Large intestine (tissue), 3 donors: ENCODE measurements around the gene BARX1. TPM values are rescaled to one million over a fixed set of nuclear protein-coding genes. Genes with fewer than 3 reads are reported as not detected.
"Not testable (repeated sequence)": the region's sequence is repeated elsewhere in the genome, so short reads cannot be mapped to it uniquely, and the experiment has no call there.

Source experiments
- DNase-seq, 2 donors: peaks; one replicate each; pipeline versions ENCODE4 v3.0.0 to v3.0.0-alpha.2; 2013
- H3K27ac ChIP-seq: one replicate; pipeline ENCODE4 v1.5.1; 2013; ENCODE audit warnings: low read length
- H3K27me3 ChIP-seq: 2 replicates; pipeline ENCODE4 v1.6.1; 2013; ENCODE audit warnings: low read length; ENCODE audit not compliant: control insufficient read depth, insufficient read depth
- H3K36me3 ChIP-seq: 2 replicates; pipeline ENCODE4 v1.6.1; 2013; ENCODE audit warnings: low read length; ENCODE audit not compliant: control insufficient read depth, insufficient read depth
- H3K4me1 ChIP-seq: one replicate; pipeline ENCODE4 v1.6.1; 2013; ENCODE audit warnings: low read length; ENCODE audit not compliant: control insufficient read depth, insufficient read depth
- H3K4me3 ChIP-seq: one replicate; pipeline ENCODE4 v1.5.1; 2013; ENCODE audit warnings: low read length
- H3K9me3 ChIP-seq: one replicate; pipeline ENCODE4 v1.6.1; 2013; ENCODE audit warnings: mild to moderate bottlenecking, low read depth, low read length, moderate library complexity; ENCODE audit not compliant: control insufficient read depth
- WGBS: methylation state at CpG from one replicate; pipeline ENCODE4 v1.1.5; 2013; ENCODE audit warnings: low lambda C conversion rate; ENCODE audit not compliant: insufficient coverage; 5-methylcytosine and 5-hydroxymethylcytosine counted together
- polyA plus RNA-seq: library from polyadenylated mRNA; unstranded; fragments of 120-200 nt; gene quantifications from one replicate; pipeline ENCODE4 v1.2.1, GENCODE V29; 2013

BARX1 gene
- polyA plus RNA-seq, 1 donor: 0.06 TPM

GRCh38 chr9:93967020-93967803 lies 12.1 kb upstream of the BARX1 start:
- no peaks in the 10 kb centered on the region for H3K9me3 ChIP-seq
- no peak for DNase-seq
- WGBS: 83% methylated on average over 2 of the region's 13 CpGs
- H3K4me1 ChIP-seq: peaks cover 4% of the 10 kb centered on the region
- H3K27ac ChIP-seq: no peak overlapping the region
- peaks cover 12% of the 10 kb centered on the region for H3K27me3 ChIP-seq
- no peaks in the 10 kb centered on the region for H3K36me3 ChIP-seq
- no peak overlapping the region for H3K4me3 ChIP-seq

- H3K4me1 ChIP-seq: peaks cover 4% of the 10 kb centered on the region
- no peaks in the 10 kb centered on the region for H3K9me3 ChIP-seq
- peaks cover 22% of the 10 kb centered on the region for H3K27me3 ChIP-seq
- WGBS: no CpG with 5 or more reads among the region's 11 CpGs
- H3K36me3 ChIP-seq: no peaks in the 10 kb centered on the region
- no peak overlapping the region for H3K27ac ChIP-seq
- DNase-seq: no peak
- H3K4me3 ChIP-seq: no peak overlapping the region
Observed at GRCh38 chr9:93965830-93966577, 10.8 kb upstream of the BARX1 start.

- peaks cover 35% of the 10 kb centered on the region for H3K27me3 ChIP-seq
- H3K9me3 ChIP-seq: peaks cover 7% of the 10 kb centered on the region
- WGBS: no CpG with 5 or more reads among the region's 4 CpGs
- DNase-seq: no peak
- no peak overlapping the region for H3K27ac ChIP-seq
- peaks cover 8% of the 10 kb centered on the region for H3K4me1 ChIP-seq
- no peaks in the 10 kb centered on the region for H3K36me3 ChIP-seq
- H3K4me3 ChIP-seq: no peak overlapping the region
Observed at GRCh38 chr9:93964685-93965084, 9.5 kb upstream of the BARX1 start.

GRCh38 chr9:93963969-93964368 lies 8.8 kb upstream of the BARX1 start:
- Histone ChIP-seq H3K4me3 (no peak overlapping the region), H3K9me3 (peaks cover 13% of the 10 kb centered on the region), H3K27ac (no peak overlapping the region), H3K27me3 (peaks cover 42% of the 10 kb centered on the region), H3K4me1 (peaks cover 10% of the 10 kb centered on the region), H3K36me3 (no peaks in the 10 kb centered on the region)
- no CpG with 5 or more reads among the region's 8 CpGs for WGBS
- DNase-seq: no peak

GRCh38 chr9:93963489-93963888 lies 8.3 kb upstream of the BARX1 start:
- peaks cover 47% of the 10 kb centered on the region for H3K27me3 ChIP-seq

GRCh38 chr9:93962561-93963440 lies 7.6 kb upstream of the BARX1 start:
- peaks cover 18% of the 10 kb centered on the region for H3K9me3 ChIP-seq
- 0% methylated on average over 2 of the region's 22 CpGs for WGBS
- DNase-seq: peak; percentile 73 to 79
- H3K27ac ChIP-seq: no peak overlapping the region
- H3K36me3 ChIP-seq: no peaks in the 10 kb centered on the region
- peaks cover 54% of the 10 kb centered on the region for H3K27me3 ChIP-seq
- no peak overlapping the region for H3K4me3 ChIP-seq
- peaks cover 14% of the 10 kb centered on the region for H3K4me1 ChIP-seq

More at GRCh38 chr9:93963489-93963888, 8.3 kb upstream of the BARX1 start:
- H3K27ac ChIP-seq, DNase-seq, H3K36me3 ChIP-seq, H3K4me3 ChIP-seq: not testable (repeated sequence)
- no CpG with 5 or more reads among the region's 3 CpGs for WGBS
- H3K4me1 ChIP-seq: peaks cover 14% of the 10 kb centered on the region
- peaks cover 15% of the 10 kb centered on the region for H3K9me3 ChIP-seq

- H3K4me1 ChIP-seq: peaks cover 14% of the 10 kb centered on the region
- DNase-seq: no peak
- peaks cover 62% of the 10 kb centered on the region for H3K27me3 ChIP-seq
- H3K36me3 ChIP-seq: no peaks in the 10 kb centered on the region
- H3K4me3 ChIP-seq: no peak overlapping the region
- H3K9me3 ChIP-seq: peaks cover 18% of the 10 kb centered on the region
- no peak overlapping the region for H3K27ac ChIP-seq
- 100% methylated on average over 1 of the region's 1 CpG for WGBS
Observed at GRCh38 chr9:93962017-93962416, 6.9 kb upstream of the BARX1 start.

GRCh38 chr9:93960971-93961841 lies 6.1 kb upstream of the BARX1 start:
- DNase-seq: no peak
- Histone ChIP-seq H3K27ac (no peak overlapping the region), H3K4me1 (peaks cover 14% of the 10 kb centered on the region), H3K9me3 (peaks cover 18% of the 10 kb centered on the region), H3K4me3 (no peak overlapping the region), H3K36me3 (no peaks in the 10 kb centered on the region), H3K27me3 (peaks cover 69% of the 10 kb centered on the region)
- WGBS: 17% methylated on average over 3 of the region's 11 CpGs

GRCh38 chr9:93960221-93960970 lies 5.2 kb upstream of the BARX1 start:
- Histone ChIP-seq H3K4me1 (peaks cover 14% of the 10 kb centered on the region), H3K36me3 (no peaks in the 10 kb centered on the region), H3K27me3 (peaks cover 75% of the 10 kb centered on the region), H3K27ac (no peak overlapping the region), H3K4me3 (no peak overlapping the region), H3K9me3 (peaks cover 21% of the 10 kb centered on the region)
- WGBS: 16% methylated on average over 3 of the region's 63 CpGs
- DNase-seq: peak in 1 of 2 donors; percentile 28
